Fibroblast of lung (primary cell): ENCODE measurements around the gene TENM4.

Experiments
- EZH2 ChIP-seq: IDR thresholded peaks from 2 replicates; pipeline ENCODE4 v1.5.1; 2012; ENCODE audit warnings: low read length, control low read depth, mild to moderate bottlenecking; ENCODE audit errors: missing control alignments
- TF ChIP-seq, protein P1 (sequence below), 2 donors: IDR thresholded peaks in 1 of 2; conservative IDR thresholded peaks in 1 of 2; 1 replicate in 1 of 2; 2 replicates in 1 of 2; pipeline ENCODE4 v1.5.1; 2011 to 2012; ENCODE audit warnings: low read length in 2 of 2, control low read depth in 1 of 2, inconsistent platforms in 1 of 2, low read depth in 1 of 2, mild to moderate bottlenecking in 1 of 2

DNA sequence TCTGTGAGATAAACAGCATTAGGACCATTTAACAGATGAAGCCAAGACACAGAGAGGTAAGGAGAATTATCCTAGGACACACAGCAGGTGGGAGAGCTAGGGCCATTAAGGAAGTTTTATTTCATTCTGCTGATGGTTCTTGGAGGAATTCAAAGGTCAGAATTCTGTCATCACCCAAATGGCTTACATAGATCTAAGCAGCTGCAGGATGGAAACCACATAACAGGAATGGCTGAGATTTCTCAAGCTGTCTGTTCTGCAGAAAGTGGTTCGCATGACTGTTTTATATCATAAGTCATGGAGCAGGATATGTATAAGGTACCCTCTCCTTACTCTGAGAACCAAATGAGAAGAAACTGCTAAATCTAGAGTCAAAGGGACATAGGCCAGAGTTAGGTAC, 702.9 kb downstream of the TENM4 start:
- TF ChIP-seq, protein P1, sequence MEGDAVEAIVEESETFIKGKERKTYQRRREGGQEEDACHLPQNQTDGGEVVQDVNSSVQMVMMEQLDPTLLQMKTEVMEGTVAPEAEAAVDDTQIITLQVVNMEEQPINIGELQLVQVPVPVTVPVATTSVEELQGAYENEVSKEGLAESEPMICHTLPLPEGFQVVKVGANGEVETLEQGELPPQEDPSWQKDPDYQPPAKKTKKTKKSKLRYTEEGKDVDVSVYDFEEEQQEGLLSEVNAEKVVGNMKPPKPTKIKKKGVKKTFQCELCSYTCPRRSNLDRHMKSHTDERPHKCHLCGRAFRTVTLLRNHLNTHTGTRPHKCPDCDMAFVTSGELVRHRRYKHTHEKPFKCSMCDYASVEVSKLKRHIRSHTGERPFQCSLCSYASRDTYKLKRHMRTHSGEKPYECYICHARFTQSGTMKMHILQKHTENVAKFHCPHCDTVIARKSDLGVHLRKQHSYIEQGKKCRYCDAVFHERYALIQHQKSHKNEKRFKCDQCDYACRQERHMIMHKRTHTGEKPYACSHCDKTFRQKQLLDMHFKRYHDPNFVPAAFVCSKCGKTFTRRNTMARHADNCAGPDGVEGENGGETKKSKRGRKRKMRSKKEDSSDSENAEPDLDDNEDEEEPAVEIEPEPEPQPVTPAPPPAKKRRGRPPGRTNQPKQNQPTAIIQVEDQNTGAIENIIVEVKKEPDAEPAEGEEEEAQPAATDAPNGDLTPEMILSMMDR (conservative IDR thresholded peaks at IDR 0.05 in 1 of 2, IDR thresholded peaks at IDR 0.05 in 1 of 2; ENCODE audit: low read depth in 1 of 2, low read length in 2 of 2) = no peak
- no peak for TF ChIP-seq EZH2
